GM19099 (cell line): ENCODE results near the gene RAB4A.

ENCODE experiments used
- POLR2A ChIP-seq: IDR thresholded peaks from 3 replicates; pipeline ENCODE4 v1.6.1; 2011; ENCODE audit warnings: low read depth; ENCODE audit not compliant: insufficient read length; ENCODE audit errors: extremely low read depth

RAB4A gene

GRCh38 chr1:229237320-229237719, 33.6 kb upstream of the RAB4A start:
- TF ChIP-seq POLR2A = no peak

- no peak for TF ChIP-seq POLR2A
Observed at GRCh38 chr1:229238231-229238630, 32.7 kb upstream of the RAB4A start.

- TF ChIP-seq POLR2A = no peak
Observed at GRCh38 chr1:229238674-229239415, 32.1 kb upstream of the RAB4A start.

GRCh38 chr1:229240532-229240931, 30.4 kb upstream of the RAB4A start:
- TF ChIP-seq POLR2A = no peak

- no peak for TF ChIP-seq POLR2A
Observed at GRCh38 chr1:229241390-229241789, 29.5 kb upstream of the RAB4A start.

- TF ChIP-seq POLR2A = no peak
Observed at GRCh38 chr1:229243638-229244037, 27.3 kb upstream of the RAB4A start.

- no peak for TF ChIP-seq POLR2A
Observed at GRCh38 chr1:229244091-229244490, 26.8 kb upstream of the RAB4A start.

- no peak for TF ChIP-seq POLR2A
Observed at GRCh38 chr1:229247871-229248270, 23.0 kb upstream of the RAB4A start.

GRCh38 chr1:229248821-229249817, 21.8 kb upstream of the RAB4A start:
- TF ChIP-seq POLR2A = no peak

- no peak for TF ChIP-seq POLR2A
Observed at GRCh38 chr1:229249854-229250644, 20.9 kb upstream of the RAB4A start.

GRCh38 chr1:229251185-229251584, 19.7 kb upstream of the RAB4A start:
- TF ChIP-seq POLR2A = no peak

GRCh38 chr1:229252228-229252984, 18.5 kb upstream of the RAB4A start:
- TF ChIP-seq POLR2A = no peak

GRCh38 chr1:229253151-229253974, 17.5 kb upstream of the RAB4A start:
- TF ChIP-seq POLR2A = no peak

GRCh38 chr1:229254910-229255541, 15.9 kb upstream of the RAB4A start:
- no peak for TF ChIP-seq POLR2A
